ENCODE results near the gene ASB12.
"Not testable (repeated sequence)": the region's sequence is repeated elsewhere in the genome, so short reads cannot be mapped to it uniquely, and the experiment has no call there.

Gene ASB12

GRCh38 chrX:64230123-64230970, at the start of gene ASB12:
ASB12 (minus strand) TSS chrX:64230607; CDS start chrX:64225650, 4,957 bp downstream.
- no peak for FAIRE-seq

GRCh38 chrX:64265265-64265664, 34.9 kb upstream of the ASB12 start:
- FAIRE-seq = no peak

GRCh38 chrX:64229154-64229553, 1.3 kb downstream of the ASB12 start:
- no peak for FAIRE-seq

- FAIRE-seq = no peak
Measured at GRCh38 chrX:64218023-64218422, 12.4 kb downstream of the ASB12 start.

- not testable (repeated sequence) for FAIRE-seq
Measured at GRCh38 chrX:64213989-64214388, 16.4 kb downstream of the ASB12 start.

GRCh38 chrX:64206556-64207162, 23.7 kb downstream of the ASB12 start:
- no peak for FAIRE-seq

- no peak for FAIRE-seq
Measured at GRCh38 chrX:64205735-64206501, 24.5 kb downstream of the ASB12 start.

- FAIRE-seq = no peak
Measured at GRCh38 chrX:64205441-64205734, 25.0 kb downstream of the ASB12 start, which contains the start of gene AMER1. AMER1 (minus strand) TSS chrX:64205708; CDS start chrX:64193286, 12,422 bp downstream.

- no peak for FAIRE-seq
Measured at GRCh38 chrX:64204701-64205440, 25.5 kb downstream of the ASB12 start.

GRCh38 chrX:64204252-64204651, 26.2 kb downstream of the ASB12 start:
- no peak for FAIRE-seq

GRCh38 chrX:64202808-64203325, 27.5 kb downstream of the ASB12 start:
- no peak for FAIRE-seq

GRCh38 chrX:64198036-64198435, 32.4 kb downstream of the ASB12 start:
- FAIRE-seq = no peak

- no peak for FAIRE-seq
Measured at GRCh38 chrX:64196606-64197005, 33.8 kb downstream of the ASB12 start.

- no peak for FAIRE-seq
Measured at GRCh38 chrX:64195862-64196261, 34.5 kb downstream of the ASB12 start.

- no peak for FAIRE-seq
Measured at GRCh38 chrX:64192673-64193072, 37.7 kb downstream of the ASB12 start.

- FAIRE-seq = no peak
Measured at GRCh38 chrX:64192040-64192439, 38.4 kb downstream of the ASB12 start.

GRCh38 chrX:64191281-64192010, 39.0 kb downstream of the ASB12 start:
- FAIRE-seq = no peak

GRCh38 chrX:64190136-64190740, 40.2 kb downstream of the ASB12 start:
- FAIRE-seq = no peak

- no peak for FAIRE-seq
Measured at GRCh38 chrX:64188901-64189300, 41.5 kb downstream of the ASB12 start.

GRCh38 chrX:64187762-64188150, 42.7 kb downstream of the ASB12 start:
- no peak for FAIRE-seq

- no peak for FAIRE-seq
Measured at GRCh38 chrX:64186974-64187761, 43.2 kb downstream of the ASB12 start.

Data from islet of Langerhans (tissue), 1 donor.